Endodermal cell (in vitro differentiated cells): ENCODE measurements around the gene CUX1. TPM values are rescaled to one million over a fixed set of nuclear protein-coding genes. Genes with fewer than 3 reads are reported as not detected.
A peak's percentile ranks its signal among the peaks of the same experiment; 100 is the strongest.

Experiments used
- DNase-seq: peaks from one replicate; pipeline ENCODE4 v3.0.0-alpha.2; 2017
- H3K27ac ChIP-seq: 2 replicates; pipeline ENCODE4 v1.5.1; 2013; ENCODE audit warnings: mild to moderate bottlenecking, low read depth, low read length, moderate library complexity
- H3K27me3 ChIP-seq: 2 replicates; pipeline ENCODE4 v1.6.1; 2013; ENCODE audit warnings: mild to moderate bottlenecking, low read length, moderate library complexity; ENCODE audit not compliant: insufficient read depth, control insufficient read depth, poor library complexity, severe bottlenecking
- H3K36me3 ChIP-seq: 2 replicates; pipeline ENCODE4 v1.7.0; 2013; ENCODE audit warnings: mild to moderate bottlenecking, low read length, moderate library complexity; ENCODE audit not compliant: control insufficient read depth, insufficient read depth
- H3K4me1 ChIP-seq: one replicate; pipeline ENCODE4 v1.7.0; 2013; ENCODE audit warnings: low read length; ENCODE audit not compliant: control insufficient read depth, insufficient read depth
- H3K4me3 ChIP-seq: 2 replicates; pipeline ENCODE4 v1.5.1; 2013; ENCODE audit warnings: mild to moderate bottlenecking, low read length, moderate library complexity
- H3K9ac ChIP-seq: 2 replicates; pipeline ENCODE4 v1.6.1; 2013; ENCODE audit warnings: mild to moderate bottlenecking, low read length, moderate library complexity; ENCODE audit not compliant: poor library complexity, severe bottlenecking; ENCODE audit errors: extremely low read depth
- H3K9me3 ChIP-seq: 2 replicates; pipeline ENCODE4 v1.6.1; 2013; ENCODE audit warnings: mild to moderate bottlenecking, low read length, moderate library complexity; ENCODE audit not compliant: control insufficient read depth
- H3K27ac Mint-ChIP-seq: 2 replicates; pipeline ENCODE4 v1.8.0; 2020; ENCODE audit warnings: mixed read lengths
- H3K27me3 Mint-ChIP-seq: 2 replicates; pipeline ENCODE4 v1.8.0; 2021; ENCODE audit warnings: mild to moderate bottlenecking, mixed read lengths; ENCODE audit not compliant: insufficient read depth
- H3K36me3 Mint-ChIP-seq: 2 replicates; pipeline ENCODE4 v1.8.0; 2020; ENCODE audit warnings: low read depth, mixed read lengths
- H3K4me1 Mint-ChIP-seq: 2 replicates; pipeline ENCODE4 v1.8.0; 2020; ENCODE audit warnings: mixed read lengths
- H3K4me3 Mint-ChIP-seq: 2 replicates; pipeline ENCODE4 v1.8.0; 2020; ENCODE audit warnings: mild to moderate bottlenecking, moderate library complexity, mixed read lengths
- H3K9me3 Mint-ChIP-seq: 2 replicates; pipeline ENCODE4 v1.8.0; 2020; ENCODE audit warnings: mild to moderate bottlenecking, mixed read lengths
- CTCF ChIP-seq: fragments of 200-600 bp; sonication (generic); conservative IDR thresholded peaks from 2 replicates; pipeline ENCODE4 v1.5.0; 2021; ENCODE audit warnings: antibody characterized with exemption, mild to moderate bottlenecking
- WGBS, 2 experiments: methylation state at CpG; one replicate each; pipeline versions ENCODE4 v1.1.5 to v1.1.7; 2013; ENCODE audit warnings: missing lambda C conversion rate in 2 of 2, mixed read lengths in 1 of 2; ENCODE audit not compliant: insufficient coverage in 1 of 2, insufficient read length in 1 of 2; 5-methylcytosine and 5-hydroxymethylcytosine counted together
- total RNA-seq, 2 donors: library from RNA; stranded (reverse); fragmentation: NEBNext Ultra II Directional in 1 of 2; extraction: Animal tissue kit (Norgen Biotek cat#: 25700) in 1 of 2; gene quantifications; 2 replicates in 1 of 2; 3 replicates in 1 of 2; pipeline ENCODE4 v1.2.1, GENCODE V29; 2021

The CUX1 gene
- total RNA-seq, 2 donors from 2014 or later, result 85.1 to 108 TPM

GRCh38 chr7:101826081-101826835 lies 8.8 kb downstream of the CUX1 start:
- Histone ChIP-seq H3K9ac (no peak overlapping the region), H3K4me1 (no peaks in the 10 kb centered on the region), H3K4me3 (no peak overlapping the region), H3K36me3 (peaks cover 9% of the 10 kb centered on the region), H3K9me3 (no peaks in the 10 kb centered on the region), H3K27ac (no peak overlapping the region), H3K27me3 (no peaks in the 10 kb centered on the region)
- H3K36me3 Mint-ChIP-seq, result peaks cover 18% of the 10 kb centered on the region
- H3K4me3 Mint-ChIP-seq, result no peak overlapping the region
- no peak for DNase-seq
- H3K4me1 Mint-ChIP-seq, result peaks cover 33% of the 10 kb centered on the region
- no peak for TF ChIP-seq CTCF
- H3K9me3 Mint-ChIP-seq, result no peaks in the 10 kb centered on the region
- H3K27me3 Mint-ChIP-seq, result no peaks in the 10 kb centered on the region
- H3K27ac Mint-ChIP-seq, result peak overlapping the region; percentile 44
- 80 to 92% methylated on average over 2 to 15 of the region's 15 CpGs for WGBS, 2 experiments

- WGBS, 2 experiments, result 96% methylated on average over 10 of the region's 11 CpGs
- H3K4me3 ChIP-seq, result no peak overlapping the region
- no peak overlapping the region for H3K4me3 Mint-ChIP-seq
- H3K27ac Mint-ChIP-seq, result no peak overlapping the region
- peaks cover 23% of the 10 kb centered on the region for H3K4me1 Mint-ChIP-seq
- no peak for DNase-seq
- H3K36me3 Mint-ChIP-seq, result peaks cover 27% of the 10 kb centered on the region
- H3K36me3 ChIP-seq, result peaks cover 9% of the 10 kb centered on the region
- H3K4me1 ChIP-seq, result no peaks in the 10 kb centered on the region
- no peak overlapping the region for H3K9ac ChIP-seq
- no peak overlapping the region for H3K27ac ChIP-seq
- H3K9me3 ChIP-seq, result no peaks in the 10 kb centered on the region
- H3K27me3 Mint-ChIP-seq, result no peaks in the 10 kb centered on the region
- TF ChIP-seq CTCF, result no peak
- H3K27me3 ChIP-seq, result no peaks in the 10 kb centered on the region
- no peaks in the 10 kb centered on the region for H3K9me3 Mint-ChIP-seq
These were observed 11.0 kb downstream of the CUX1 start for GRCh38 chr7:101828301-101829020.

- Mint-ChIP-seq H3K4me3 (no peak overlapping the region), H3K9me3 (no peaks in the 10 kb centered on the region), H3K27ac (no peak overlapping the region), H3K27me3 (no peaks in the 10 kb centered on the region), H3K36me3 (peaks cover 32% of the 10 kb centered on the region), H3K4me1 (peaks cover 18% of the 10 kb centered on the region)
- Histone ChIP-seq H3K9ac (no peak overlapping the region), H3K4me1 (no peaks in the 10 kb centered on the region), H3K4me3 (no peak overlapping the region), H3K27ac (no peak overlapping the region), H3K36me3 (peaks cover 9% of the 10 kb centered on the region), H3K27me3 (no peaks in the 10 kb centered on the region), H3K9me3 (no peaks in the 10 kb centered on the region)
- 92 to 98% methylated on average over 6 to 14 of the region's 14 CpGs for WGBS, 2 experiments
- TF ChIP-seq CTCF, result no peak
- DNase-seq, result no peak
These were observed 11.9 kb downstream of the CUX1 start for GRCh38 chr7:101829374-101829773.
